ENCODE measurements around the gene SARM1.

Gene SARM1

DNA sequence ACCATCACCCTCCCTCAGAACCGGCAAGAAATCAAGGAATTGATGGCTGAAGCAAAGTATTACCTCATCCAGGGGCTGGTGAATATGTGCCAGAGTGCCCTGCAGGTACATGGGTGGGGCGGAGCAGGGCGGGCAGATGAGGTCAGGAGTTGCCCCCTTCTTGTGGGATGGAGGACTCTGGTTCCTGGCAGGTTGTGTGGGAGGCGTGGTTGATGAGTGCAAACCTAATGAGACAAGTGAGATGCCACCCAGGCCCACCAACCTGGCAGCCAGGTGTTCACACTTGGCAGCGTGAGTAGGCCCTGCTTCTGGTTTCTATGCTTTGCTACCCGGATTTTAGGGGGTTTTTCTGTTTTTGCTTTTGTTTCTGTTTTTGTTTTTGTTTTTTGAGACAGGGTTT is 31.1 kb upstream of the SARM1 start:
- in situ Hi-C loops (cut with MboI; ENCODE audit: low sequenced_read_pairs) = no loop called here

- in situ Hi-C loops (cut with MboI; ENCODE audit: low sequenced_read_pairs) = no loop called here
Observed at GRCh38 chr17:28341516-28341915, 30.0 kb upstream of the SARM1 start.

DNA sequence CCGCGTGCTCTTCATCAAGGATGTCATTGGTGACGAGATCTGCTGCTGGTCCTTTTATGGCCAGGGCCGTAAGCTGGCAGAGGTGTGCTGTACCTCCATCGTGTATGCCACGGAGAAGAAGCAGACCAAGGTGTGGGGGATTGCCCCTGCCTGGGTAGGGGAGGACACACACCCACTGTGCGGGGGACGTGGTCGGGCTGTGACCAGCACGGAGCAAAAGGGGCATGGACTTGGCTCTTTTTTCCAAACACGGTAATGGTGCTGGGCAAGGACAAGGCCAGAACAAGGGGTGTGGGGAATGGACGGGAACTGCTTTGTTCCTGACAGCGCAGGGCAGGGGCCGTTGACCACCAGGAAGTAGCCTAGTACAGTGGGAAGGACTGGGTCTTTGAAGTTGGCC is 29.2 kb upstream of the SARM1 start:
- in situ Hi-C loops (cut with MboI; ENCODE audit: low sequenced_read_pairs) = no loop called here

- in situ Hi-C loops (cut with MboI; ENCODE audit: low sequenced_read_pairs) = no loop called here
Observed at GRCh38 chr17:28343491-28343932, 28.0 kb upstream of the SARM1 start.

DNA sequence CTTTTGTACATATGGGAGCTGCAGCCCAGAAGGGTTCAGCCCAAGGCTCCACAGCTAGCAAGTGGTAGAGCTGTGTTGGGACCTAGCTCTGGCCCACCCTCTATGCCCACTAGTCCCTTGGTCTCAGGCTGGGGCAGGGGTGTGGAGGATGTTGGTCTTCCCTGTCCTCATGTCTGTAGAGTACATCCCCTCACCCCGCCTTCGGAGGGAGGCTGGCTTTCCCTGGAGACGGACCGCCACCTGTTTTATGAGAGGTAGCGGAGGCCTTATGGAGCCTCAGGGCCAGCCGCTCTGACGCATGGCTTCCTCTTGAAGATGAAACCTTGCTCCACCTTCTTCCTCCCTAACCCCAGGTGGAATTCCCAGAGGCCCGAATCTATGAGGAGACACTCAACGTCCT is 27.5 kb upstream of the SARM1 start:
- in situ Hi-C loops (cut with MboI; ENCODE audit: low sequenced_read_pairs) = no loop called here

- in situ Hi-C loops (cut with MboI; ENCODE audit: low sequenced_read_pairs) = no loop called here
Observed at GRCh38 chr17:28344435-28344901, 27.0 kb upstream of the SARM1 start.

GRCh38 chr17:28345419-28346198 is 25.9 kb upstream of the SARM1 start:
- in situ Hi-C loops (cut with MboI; ENCODE audit: low sequenced_read_pairs) = no loop called here

DNA sequence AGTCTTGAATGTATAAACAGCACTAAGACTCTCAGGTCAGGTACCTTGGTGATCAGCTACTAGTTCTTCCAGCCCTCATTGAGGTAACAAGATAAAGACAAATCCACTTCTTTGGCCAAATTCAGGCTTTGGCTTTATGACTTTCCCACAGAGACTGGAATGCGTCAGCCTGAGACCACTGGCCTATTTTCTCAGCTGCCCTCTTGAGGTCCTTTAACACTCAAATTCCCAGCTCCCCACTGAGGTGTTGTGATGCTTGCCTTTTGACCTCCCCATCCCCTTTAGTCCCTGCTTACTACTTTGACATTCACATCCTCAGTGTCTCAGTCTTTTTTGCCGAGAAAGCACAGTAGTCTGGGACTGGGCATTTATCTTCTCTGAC is 25.3 kb upstream of the SARM1 start:
- in situ Hi-C loops (cut with MboI; ENCODE audit: low sequenced_read_pairs) = no loop called here

DNA sequence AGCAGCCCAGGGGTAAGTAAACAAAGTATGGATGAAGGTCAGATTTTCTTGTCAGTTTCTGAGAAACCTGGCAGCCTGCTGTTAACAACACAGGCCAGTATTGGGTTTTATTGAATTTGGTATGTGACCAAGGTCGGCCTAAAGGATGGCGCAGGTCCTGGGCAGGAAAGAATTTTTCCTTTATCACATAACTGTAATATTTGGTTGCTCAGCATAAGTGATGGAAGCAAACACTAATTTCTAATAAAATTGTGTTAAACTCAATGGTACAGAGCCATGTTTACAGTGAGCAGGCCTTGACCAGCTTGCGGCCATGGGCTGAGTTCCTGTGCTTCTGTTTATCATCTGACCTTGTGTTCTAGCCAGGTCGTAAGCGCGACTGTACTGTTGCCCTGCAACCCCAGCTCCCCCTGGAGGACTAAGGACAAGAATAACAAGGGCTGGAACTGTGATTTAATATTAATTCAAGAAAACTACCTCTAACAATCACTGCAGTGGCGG is 24.7 kb upstream of the SARM1 start:
- in situ Hi-C loops (cut with MboI; ENCODE audit: low sequenced_read_pairs) = no loop called here

DNA sequence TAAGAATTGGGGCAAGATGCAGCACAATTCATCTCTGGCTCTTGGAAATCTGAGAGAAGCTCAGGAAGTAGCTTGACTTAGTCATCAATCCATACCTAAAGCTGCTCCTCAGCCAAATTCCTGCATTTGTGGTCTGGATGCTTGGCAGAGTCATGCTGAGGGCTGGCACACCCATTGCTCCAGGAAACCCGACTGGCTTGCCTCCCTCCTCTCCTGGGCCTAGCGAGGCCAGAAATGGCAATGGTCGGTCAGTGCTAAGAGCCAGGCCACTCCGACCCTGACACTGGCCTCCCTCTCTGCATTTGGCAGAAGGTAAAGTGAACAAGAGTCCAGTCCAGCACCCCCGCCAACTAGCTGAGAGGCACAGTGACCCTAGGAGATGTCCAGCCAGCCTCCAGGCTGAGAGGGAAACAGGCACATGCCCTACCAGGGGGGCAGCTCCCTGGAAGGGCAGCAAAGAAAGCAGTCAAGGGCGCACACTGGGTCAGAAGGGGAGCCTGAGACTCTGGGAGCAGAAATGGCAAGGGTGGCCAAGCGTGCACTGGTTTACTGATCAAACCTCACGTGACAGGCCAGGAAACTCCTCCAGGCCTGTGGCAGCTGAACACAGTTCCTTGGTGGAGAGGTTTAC is 24.1 kb upstream of the SARM1 start:
- in situ Hi-C loops (cut with MboI; ENCODE audit: low sequenced_read_pairs) = no loop called here

- in situ Hi-C loops (cut with MboI; ENCODE audit: low sequenced_read_pairs) = no loop called here
Observed at GRCh38 chr17:28348979-28349378, 22.5 kb upstream of the SARM1 start.

- in situ Hi-C loops (cut with MboI; ENCODE audit: low sequenced_read_pairs) = no loop called here
Observed at GRCh38 chr17:28350271-28350670, 21.2 kb upstream of the SARM1 start.

GRCh38 chr17:28357061-28357900 is 14.2 kb upstream of the SARM1 start, which contains the start of gene POLDIP2:
TSS of gene POLDIP2 (minus strand) at chr17:28357527. CDS start at chr17:28357448, 79 bp downstream.
- in situ Hi-C loops (cut with MboI; ENCODE audit: low sequenced_read_pairs) = no loop called here

GRCh38 chr17:28357901-28358197 is 13.6 kb upstream of the SARM1 start:
- in situ Hi-C loops (cut with MboI; ENCODE audit: low sequenced_read_pairs) = no loop called here

DNA sequence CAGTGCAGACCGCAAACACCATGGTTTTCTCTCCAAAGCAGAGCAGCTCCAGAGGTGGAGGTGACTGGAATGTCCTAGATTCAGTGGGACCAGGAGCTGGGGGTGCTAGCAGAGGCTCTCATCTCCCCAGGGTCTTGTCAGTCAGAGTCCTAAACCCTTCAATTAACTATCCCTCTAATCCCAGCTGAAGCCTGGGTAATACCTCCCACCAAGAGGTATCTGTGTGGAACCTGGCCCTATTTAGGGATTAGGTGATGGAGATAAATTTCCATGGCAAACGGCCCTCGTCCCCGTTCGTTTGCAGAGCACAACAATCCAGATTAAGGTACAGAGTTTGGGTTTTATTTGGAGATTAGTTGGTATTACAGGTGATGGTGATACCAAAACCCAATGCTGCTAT is 8.3 kb upstream of the SARM1 start:
- in situ Hi-C loops (cut with MboI; ENCODE audit: low sequenced_read_pairs) = no loop called here

DNA sequence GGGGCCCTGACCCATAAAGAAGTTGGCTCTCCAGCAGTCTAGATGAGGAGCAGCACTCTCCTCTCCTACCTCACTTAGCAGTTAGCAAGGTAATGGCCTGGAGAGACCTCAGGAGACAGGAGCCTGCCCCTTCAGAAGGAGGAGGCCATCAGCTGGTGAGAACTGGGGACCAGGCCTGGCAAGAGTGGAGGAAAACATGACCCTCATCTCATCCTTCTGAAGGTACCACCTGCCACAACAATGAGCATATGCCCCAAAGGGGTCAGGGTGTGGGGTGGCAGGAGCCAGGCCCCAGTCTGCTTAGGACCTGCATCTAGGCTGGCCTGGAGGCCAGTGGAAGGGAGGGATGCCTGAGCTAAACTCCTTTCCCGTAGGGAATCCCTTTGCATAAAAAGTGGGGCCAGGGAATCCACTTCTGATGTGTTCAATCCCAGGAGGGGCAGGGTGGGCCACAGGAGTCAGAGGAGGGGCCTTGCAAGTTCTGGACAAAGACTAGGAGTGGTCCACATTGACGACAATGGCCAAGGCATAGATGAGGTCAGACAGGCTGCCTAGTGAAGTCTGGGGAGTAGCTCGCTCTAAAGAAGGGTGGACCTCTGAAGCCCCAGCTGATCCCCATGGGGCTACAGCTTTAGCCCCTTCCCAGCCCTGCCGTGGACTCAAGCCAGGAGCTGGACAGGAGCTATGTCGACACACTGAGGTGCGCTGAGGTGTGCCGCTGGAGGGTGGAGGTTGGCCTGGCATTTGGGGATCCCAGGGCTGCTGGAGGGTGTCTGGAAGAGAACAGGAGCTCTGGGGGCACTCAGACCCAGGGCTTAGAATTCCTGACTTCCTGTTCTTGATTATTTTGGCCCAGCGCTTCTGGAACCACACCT is 7.5 kb upstream of the SARM1 start:
- in situ Hi-C loops (cut with MboI; ENCODE audit: low sequenced_read_pairs) = no loop called here

DNA sequence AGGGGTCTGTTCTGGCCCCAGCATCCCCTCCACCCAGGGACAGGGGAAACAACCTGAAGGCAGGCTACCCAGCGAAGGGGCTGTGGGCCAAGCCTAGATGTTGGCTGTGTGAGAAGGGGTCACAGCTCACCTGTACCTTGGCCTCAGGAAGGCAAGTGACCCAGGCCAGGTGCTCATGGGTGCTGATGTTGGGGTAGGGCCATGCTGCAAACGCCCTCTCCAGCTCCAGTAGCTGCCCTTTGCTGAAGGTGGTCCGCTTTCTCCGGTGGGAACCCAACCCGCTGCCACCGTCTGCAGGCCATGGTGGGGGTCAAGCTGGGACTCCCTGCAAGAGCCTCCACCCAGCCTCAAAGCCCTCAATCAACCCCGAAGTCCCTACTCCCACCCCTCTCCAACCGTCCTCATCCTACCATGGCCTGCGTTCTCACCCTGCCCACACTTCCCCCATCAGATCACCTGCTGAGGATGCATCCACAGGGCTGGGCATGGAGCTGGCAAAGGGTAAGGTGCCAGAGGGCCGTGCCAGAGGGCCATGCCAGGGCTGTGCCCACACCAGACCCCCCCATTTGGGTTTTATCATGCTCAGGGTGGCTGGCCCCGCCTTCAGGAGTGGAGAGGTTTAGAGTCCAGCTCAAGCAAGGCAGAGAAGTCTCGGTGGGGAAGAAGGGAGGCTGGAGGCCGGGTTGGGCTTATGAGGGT is 6.7 kb upstream of the SARM1 start, which contains the start of gene SEBOX:
SEBOX (minus strand) TSS at position 535 of the 699 bp plus-strand sequence; CDS start at position 487, 48 bp downstream.
- in situ Hi-C loops (cut with MboI; ENCODE audit: low sequenced_read_pairs) = no loop called here

GRCh38 chr17:28365487-28365886 is 6.0 kb upstream of the SARM1 start:
- in situ Hi-C loops (cut with MboI; ENCODE audit: low sequenced_read_pairs) = no loop called here

DNA sequence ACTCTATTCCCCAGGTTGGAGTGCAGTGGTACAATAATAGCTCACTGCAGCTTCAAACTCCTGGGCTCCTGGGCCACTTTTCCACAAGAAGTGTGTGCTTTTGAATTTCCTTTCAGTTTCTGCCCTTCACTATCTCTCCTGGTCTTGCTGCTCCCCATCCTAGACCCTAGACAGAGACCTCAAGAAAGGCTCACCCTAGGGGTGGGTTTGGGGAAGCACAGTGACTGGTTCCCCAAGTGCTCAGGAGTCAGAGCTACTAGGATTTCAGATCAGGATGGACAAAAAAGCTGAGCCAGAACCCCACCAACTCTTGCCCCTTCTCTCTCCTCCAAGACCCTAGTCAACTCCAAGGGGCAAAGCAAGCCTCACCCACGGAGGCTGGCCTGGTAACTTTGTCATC is 4.9 kb upstream of the SARM1 start:
- in situ Hi-C loops (cut with MboI; ENCODE audit: low sequenced_read_pairs) = no loop called here
